Gastroesophageal sphincter (tissue), 3 donors: Measurements from ENCODE around the gene IZUMO3.

Experiments
- EP300 ChIP-seq: sonication (generic); formaldehyde crosslinking; IDR thresholded peaks from one replicate; pipeline ENCODE4 v1.6.1; 2017; ENCODE audit warnings: antibody characterized with exemption, mild to moderate bottlenecking
- POLR2AphosphoS5 ChIP-seq: sonication (generic); formaldehyde crosslinking; IDR thresholded peaks from one replicate; pipeline ENCODE4 v1.6.1; 2017; ENCODE audit warnings: antibody characterized with exemption
- TF ChIP-seq, protein P1 (sequence below), 4 experiments: fragments of 200-600 bp in 2 of 4; fragments of 450-650 bp in 2 of 4; sonication (generic) in 1 of 4; IDR thresholded peaks; one replicate each; pipeline ENCODE4 v1.5.1; 2017 to 2019; ENCODE audit warnings: antibody characterized with exemption in 4 of 4, mild to moderate bottlenecking in 2 of 4, moderate library complexity in 2 of 4

DNA sequence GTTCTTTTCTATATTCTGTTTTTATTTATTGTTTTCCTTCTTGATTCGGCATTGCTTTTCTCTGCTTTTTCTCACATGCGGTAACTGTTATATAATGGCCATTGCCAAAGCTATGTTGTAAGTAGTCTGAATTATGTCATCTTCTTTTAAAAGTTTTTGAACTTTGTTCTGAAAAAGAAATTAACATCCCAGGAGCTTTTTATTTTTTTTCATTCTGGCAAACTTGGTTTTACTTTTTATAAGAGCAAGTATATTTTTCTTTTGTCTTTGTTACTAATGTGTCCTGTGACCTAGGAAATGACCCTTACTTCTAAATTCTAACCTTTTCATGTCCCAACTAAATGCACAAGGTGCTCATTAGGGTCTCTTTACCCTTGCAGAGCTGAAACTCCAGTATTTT lies 26.7 kb upstream of the IZUMO3 start:
- TF ChIP-seq, protein P1, sequence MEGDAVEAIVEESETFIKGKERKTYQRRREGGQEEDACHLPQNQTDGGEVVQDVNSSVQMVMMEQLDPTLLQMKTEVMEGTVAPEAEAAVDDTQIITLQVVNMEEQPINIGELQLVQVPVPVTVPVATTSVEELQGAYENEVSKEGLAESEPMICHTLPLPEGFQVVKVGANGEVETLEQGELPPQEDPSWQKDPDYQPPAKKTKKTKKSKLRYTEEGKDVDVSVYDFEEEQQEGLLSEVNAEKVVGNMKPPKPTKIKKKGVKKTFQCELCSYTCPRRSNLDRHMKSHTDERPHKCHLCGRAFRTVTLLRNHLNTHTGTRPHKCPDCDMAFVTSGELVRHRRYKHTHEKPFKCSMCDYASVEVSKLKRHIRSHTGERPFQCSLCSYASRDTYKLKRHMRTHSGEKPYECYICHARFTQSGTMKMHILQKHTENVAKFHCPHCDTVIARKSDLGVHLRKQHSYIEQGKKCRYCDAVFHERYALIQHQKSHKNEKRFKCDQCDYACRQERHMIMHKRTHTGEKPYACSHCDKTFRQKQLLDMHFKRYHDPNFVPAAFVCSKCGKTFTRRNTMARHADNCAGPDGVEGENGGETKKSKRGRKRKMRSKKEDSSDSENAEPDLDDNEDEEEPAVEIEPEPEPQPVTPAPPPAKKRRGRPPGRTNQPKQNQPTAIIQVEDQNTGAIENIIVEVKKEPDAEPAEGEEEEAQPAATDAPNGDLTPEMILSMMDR (IDR thresholded peaks at IDR 0.05), result no peak
- no peak for TF ChIP-seq EP300
- no peak for TF ChIP-seq POLR2AphosphoS5
